ENCODE measurements around the gene BLOC1S5.
A peak's percentile ranks its signal among the peaks of the same experiment; 100 is the strongest.
"Not testable (repeated sequence)": the region's sequence is repeated elsewhere in the genome, so short reads cannot be mapped to it uniquely, and the experiment has no call there.

Gene BLOC1S5

GRCh38 chr6:8041913-8042583 lies 22.1 kb downstream of the BLOC1S5 start:
- no peak for FAIRE-seq

GRCh38 chr6:8034107-8034506 lies 30.1 kb downstream of the BLOC1S5 start:
- FAIRE-seq, result not testable (repeated sequence)

- no peak for FAIRE-seq
Measured at GRCh38 chr6:8030920-8031319, 33.3 kb downstream of the BLOC1S5 start.

- FAIRE-seq, result no peak
Measured at GRCh38 chr6:8029243-8029870, 34.8 kb downstream of the BLOC1S5 start.

GRCh38 chr6:8027965-8028651 lies 36.1 kb downstream of the BLOC1S5 start:
- FAIRE-seq, result no peak

DNA sequence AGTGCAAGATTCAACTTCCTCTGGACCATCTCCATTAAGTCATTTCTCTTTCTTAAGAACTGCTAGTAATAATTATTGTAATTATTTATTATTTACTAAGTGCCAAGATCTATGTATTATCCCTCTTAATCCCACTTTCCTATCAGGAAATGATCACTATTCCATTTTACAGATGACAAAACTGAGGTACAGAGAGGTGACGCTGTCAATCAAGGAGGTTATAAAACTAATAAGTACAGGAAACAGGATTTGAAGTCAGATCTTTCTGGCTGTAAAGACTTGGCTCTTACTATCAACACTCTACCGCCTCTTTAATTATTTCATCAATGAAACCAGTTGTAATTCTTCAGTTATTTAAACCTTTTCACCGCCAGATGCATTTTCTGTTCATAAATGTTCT lies 37.4 kb downstream of the BLOC1S5 start:
- FAIRE-seq, result no peak

- FAIRE-seq, result no peak
Measured at GRCh38 chr6:8025191-8025590, 39.0 kb downstream of the BLOC1S5 start.

- no peak for FAIRE-seq
Measured at GRCh38 chr6:8023638-8024037, 40.6 kb downstream of the BLOC1S5 start.

GRCh38 chr6:8020083-8020482 lies 44.1 kb downstream of the BLOC1S5 start:
- no peak for FAIRE-seq

GRCh38 chr6:8017705-8018104 lies 46.5 kb downstream of the BLOC1S5 start:
- no peak for FAIRE-seq

GRCh38 chr6:8017276-8017701 lies 46.9 kb downstream of the BLOC1S5 start:
- FAIRE-seq, result no peak

DNA sequence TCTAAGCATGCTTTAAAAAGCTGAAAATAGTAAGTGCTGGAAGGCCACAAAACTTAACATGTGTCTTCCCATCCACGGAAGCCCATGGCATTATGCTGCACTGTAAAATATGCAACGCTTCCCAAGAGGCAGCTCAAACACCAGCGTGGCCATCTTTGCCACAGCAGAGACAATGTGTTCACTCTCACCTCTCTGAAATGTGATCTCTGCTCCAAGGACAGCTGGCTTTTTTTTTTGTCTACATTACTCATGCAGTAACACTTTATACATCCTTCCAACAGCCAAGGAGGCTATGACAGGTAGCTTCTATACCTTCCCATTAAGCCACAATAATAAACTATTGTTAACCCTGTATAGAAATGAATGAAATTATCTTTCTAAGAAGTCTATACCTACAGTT lies 49.2 kb downstream of the BLOC1S5 start:
- no peak for FAIRE-seq

- FAIRE-seq, result no peak
Measured at GRCh38 chr6:8013763-8014162, 50.4 kb downstream of the BLOC1S5 start.

GRCh38 chr6:8006208-8006607 lies 58.0 kb downstream of the BLOC1S5 start:
- FAIRE-seq, result peak; percentile 92

DNA sequence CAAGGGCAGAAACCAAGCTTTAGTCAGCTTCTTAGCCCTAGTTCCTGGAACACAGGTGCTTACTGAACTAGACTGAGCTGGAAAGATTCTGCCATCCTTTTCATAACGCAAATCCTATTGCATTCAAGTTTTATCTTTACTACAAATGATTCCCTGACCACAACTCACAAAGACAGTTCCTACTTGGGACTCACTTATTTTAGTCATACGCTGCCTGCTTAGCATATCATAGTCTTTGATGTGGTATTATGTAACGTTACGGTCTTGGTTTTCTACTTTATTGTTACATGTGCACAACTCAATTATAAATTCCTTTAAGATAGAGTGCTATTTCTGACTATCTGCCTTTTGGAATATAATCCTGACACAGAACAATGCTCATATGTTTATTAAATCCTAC lies 59.1 kb downstream of the BLOC1S5 start:
- FAIRE-seq, result no peak

DNA sequence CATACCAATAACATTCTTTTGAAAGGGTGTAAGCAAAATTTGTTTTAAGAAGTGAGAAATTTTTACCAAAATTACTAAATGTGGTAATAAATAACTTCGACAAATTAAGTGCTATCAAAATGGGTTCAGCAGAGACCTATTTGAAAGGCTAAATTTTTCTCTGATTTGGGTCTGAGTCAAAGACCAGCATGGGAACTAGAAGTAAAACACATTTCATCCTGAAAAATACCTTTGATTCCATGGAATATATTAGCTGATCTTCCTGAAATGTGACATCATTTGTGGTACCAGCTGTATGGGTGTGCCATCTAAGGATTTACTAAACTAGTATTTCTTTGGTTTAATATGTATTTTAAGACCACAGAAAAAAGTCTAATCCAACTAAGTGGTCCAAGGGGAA lies 63.6 kb downstream of the BLOC1S5 start:
- FAIRE-seq, result no peak

DNA sequence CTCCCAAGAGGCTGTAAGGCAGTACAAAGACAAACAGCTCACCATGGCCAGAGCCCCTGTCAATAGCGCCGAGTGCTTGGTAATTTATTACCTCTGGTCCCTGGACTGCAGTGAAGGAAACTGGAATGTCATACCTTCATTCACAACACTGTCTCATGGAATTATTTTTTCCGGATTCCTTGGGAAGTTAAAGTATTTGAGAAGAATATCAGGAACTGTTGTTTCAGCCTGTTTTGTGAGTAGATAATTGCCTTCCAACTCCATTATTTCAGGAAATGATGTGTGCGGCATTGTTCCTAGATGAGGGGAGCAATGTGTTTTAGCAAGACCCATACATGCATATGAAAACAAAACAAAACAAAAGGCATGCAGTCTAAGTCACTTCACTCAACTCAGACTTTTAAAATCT lies 64.0 kb downstream of the BLOC1S5 start:
- no peak for FAIRE-seq

- FAIRE-seq, result no peak
Measured at GRCh38 chr6:7999201-7999600, 65.0 kb downstream of the BLOC1S5 start.

GRCh38 chr6:7998103-7998725 lies 66.0 kb downstream of the BLOC1S5 start:
- no peak for FAIRE-seq

GRCh38 chr6:7997286-7997685 lies 66.9 kb downstream of the BLOC1S5 start:
- FAIRE-seq, result no peak

GRCh38 chr6:7996538-7997111 lies 67.6 kb downstream of the BLOC1S5 start:
- FAIRE-seq, result no peak

DNA sequence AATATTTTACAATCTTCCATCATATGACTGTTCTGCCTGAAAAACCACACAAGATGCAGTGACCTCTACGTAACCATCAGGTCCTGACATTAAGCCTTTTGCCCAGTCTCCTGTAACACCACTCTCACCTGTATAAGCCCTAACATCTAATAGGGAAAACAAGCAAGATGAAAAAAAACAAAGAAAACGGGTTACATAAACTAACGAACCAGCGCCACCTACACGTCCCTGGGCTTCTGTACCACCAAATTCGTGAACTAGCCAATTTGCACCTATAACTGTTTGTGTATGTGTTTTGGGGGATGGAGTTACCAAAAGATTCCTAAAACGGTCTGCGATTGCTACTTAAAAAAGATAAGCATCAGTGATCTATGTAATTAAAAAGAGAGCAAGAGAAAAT lies 70.2 kb downstream of the BLOC1S5 start:
- FAIRE-seq, result no peak

DNA sequence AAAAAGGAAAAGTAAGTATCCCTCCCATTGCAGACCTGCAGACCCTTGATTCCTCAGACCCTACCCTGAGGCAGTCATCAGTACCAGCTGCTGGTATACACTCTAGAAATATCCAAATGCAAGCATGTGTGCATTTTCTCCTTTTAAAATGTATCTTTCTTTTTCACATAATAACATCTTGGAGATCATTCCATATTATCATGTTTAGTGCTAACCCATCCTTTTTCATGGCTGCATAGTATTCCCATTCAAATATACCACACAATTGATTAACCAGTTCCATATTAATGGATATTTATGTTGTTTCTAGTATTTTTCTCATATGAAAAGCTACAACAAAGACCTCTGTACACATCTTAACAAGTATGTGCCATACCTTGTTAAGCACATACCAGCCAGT lies 70.8 kb downstream of the BLOC1S5 start:
- no peak for FAIRE-seq
